Endometrial microvascular endothelial cells (primary cell): ENCODE data around the gene QSOX2. TPM values are rescaled to one million over a fixed set of nuclear protein-coding genes. Genes with fewer than 3 reads are reported as not detected.

Experiments used
- in situ Hi-C: cut with HindIII; loops from 2 replicates; pipeline ENCODE4 v1.10.0; 2017; ENCODE audit warnings: low sequenced_read_pairs, low pct_unique_long_range_greater_than_20kb; ENCODE audit errors: inconsistent ontology term
- total RNA-seq: library from RNA; depleted of rRNA; stranded (reverse); fragments of >200 nt; gene quantifications from one replicate; pipeline ENCODE4 v1.2.3, GENCODE V29; 2015; ENCODE audit errors: inconsistent ontology term

Gene QSOX2
- total RNA-seq, 1 donor from 2014 or later, result 21.7 TPM

- in situ Hi-C loops, result no loop called here
Observed at GRCh38 chr9:136254381-136255165, 9.0 kb upstream of the QSOX2 start.

- in situ Hi-C loops, result no loop called here
Observed at GRCh38 chr9:136253246-136254130, 7.9 kb upstream of the QSOX2 start.

- in situ Hi-C loops, result no loop called here
Observed at GRCh38 chr9:136252846-136253245, 7.2 kb upstream of the QSOX2 start.

- in situ Hi-C loops, result no loop called here
Observed at GRCh38 chr9:136252281-136252680, 6.7 kb upstream of the QSOX2 start.

GRCh38 chr9:136251264-136252115, 5.9 kb upstream of the QSOX2 start:
- in situ Hi-C loops, result no loop called here

- in situ Hi-C loops, result no loop called here
Observed at GRCh38 chr9:136250676-136251075, 5.1 kb upstream of the QSOX2 start.

- in situ Hi-C loops, result no loop called here
Observed at GRCh38 chr9:136249877-136250559, 4.4 kb upstream of the QSOX2 start.

- in situ Hi-C loops, result no loop called here
Observed at GRCh38 chr9:136248951-136249876, 3.6 kb upstream of the QSOX2 start.

GRCh38 chr9:136247947-136248637, 2.5 kb upstream of the QSOX2 start:
- in situ Hi-C loops, result no loop called here

GRCh38 chr9:136247551-136247916, 1.9 kb upstream of the QSOX2 start:
- in situ Hi-C loops, result no loop called here

- in situ Hi-C loops, result no loop called here
Observed at GRCh38 chr9:136246849-136247550, 1.4 kb upstream of the QSOX2 start.

GRCh38 chr9:136244969-136245218, 718 bp downstream of the QSOX2 start:
- in situ Hi-C loops, result no loop called here

- in situ Hi-C loops, result no loop called here
Observed at GRCh38 chr9:136244122-136244968, 1.3 kb downstream of the QSOX2 start.

- in situ Hi-C loops, result no loop called here
Observed at GRCh38 chr9:136243631-136244030, 2.0 kb downstream of the QSOX2 start.

- in situ Hi-C loops, result no loop called here
Observed at GRCh38 chr9:136242918-136243525, 2.6 kb downstream of the QSOX2 start.

GRCh38 chr9:136242248-136242647, 3.4 kb downstream of the QSOX2 start:
- in situ Hi-C loops, result no loop called here
